Cardiac fibroblast (primary cell): ENCODE results near the gene P2RX1.
A peak's percentile ranks its signal among the peaks of the same experiment; 100 is the strongest.

ENCODE experiments used
- DNase-seq, 2 donors: peaks; one replicate each; pipeline versions ENCODE4 v3.0.0 to v3.0.0-alpha.2; 2010; ENCODE audit warnings: low read depth in 2 of 2
- H3K4me3 ChIP-seq, 2 donors: replicated peaks in 1 of 2; 1 replicate in 1 of 2; 2 replicates in 1 of 2; pipeline ENCODE4 v1.5.1; 2011; ENCODE audit warnings: low read depth in 2 of 2, low read length in 2 of 2, mild to moderate bottlenecking in 2 of 2, moderate library complexity in 1 of 2
- TF ChIP-seq, protein P1 (sequence below): IDR thresholded peaks from one replicate; pipeline ENCODE4 v1.5.1; 2011; ENCODE audit warnings: low read depth, mild to moderate bottlenecking, low read length, inconsistent platforms

Gene P2RX1

DNA sequence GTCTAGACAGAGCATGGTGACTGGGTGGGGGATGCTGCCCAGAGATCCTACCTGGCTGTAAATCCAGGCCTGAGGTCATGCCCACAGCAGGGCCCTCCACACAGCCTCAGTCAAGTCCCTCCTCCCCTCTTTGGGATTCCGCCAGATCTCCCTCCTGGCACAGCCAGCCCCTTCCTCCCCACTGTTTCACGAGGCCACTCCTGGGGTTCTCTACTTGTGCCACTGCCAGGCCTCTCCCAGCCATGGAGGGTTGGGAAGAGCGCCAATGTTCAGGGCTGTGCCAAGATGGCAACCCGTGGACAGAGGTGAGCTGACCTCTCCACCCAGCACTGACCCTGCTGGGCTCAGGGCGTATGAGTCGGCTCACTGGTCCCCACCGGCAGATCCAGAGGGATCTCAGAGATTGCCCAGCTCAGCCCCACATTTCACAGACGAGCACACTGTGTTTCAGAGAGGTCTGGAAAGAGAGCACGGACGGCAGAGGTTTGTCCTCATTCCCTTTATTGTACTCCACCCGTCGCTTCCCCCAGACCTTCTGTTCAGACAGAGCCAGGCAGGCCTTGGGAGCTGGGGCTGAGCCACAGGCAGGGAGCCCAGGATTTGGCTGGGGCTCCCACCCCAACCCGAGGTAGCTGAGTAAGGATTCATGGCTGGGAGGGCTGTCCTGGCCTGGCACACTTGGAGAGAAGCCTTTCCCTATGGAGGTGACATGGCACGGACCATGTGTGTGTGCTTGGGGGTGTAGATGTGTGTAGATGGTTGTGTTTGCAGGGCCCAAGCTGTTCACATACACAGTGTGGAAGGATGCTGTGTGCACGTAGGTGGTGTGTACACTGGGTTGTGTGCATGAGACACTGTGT, 19.9 kb downstream of the P2RX1 start:
- TF ChIP-seq, protein P1, sequence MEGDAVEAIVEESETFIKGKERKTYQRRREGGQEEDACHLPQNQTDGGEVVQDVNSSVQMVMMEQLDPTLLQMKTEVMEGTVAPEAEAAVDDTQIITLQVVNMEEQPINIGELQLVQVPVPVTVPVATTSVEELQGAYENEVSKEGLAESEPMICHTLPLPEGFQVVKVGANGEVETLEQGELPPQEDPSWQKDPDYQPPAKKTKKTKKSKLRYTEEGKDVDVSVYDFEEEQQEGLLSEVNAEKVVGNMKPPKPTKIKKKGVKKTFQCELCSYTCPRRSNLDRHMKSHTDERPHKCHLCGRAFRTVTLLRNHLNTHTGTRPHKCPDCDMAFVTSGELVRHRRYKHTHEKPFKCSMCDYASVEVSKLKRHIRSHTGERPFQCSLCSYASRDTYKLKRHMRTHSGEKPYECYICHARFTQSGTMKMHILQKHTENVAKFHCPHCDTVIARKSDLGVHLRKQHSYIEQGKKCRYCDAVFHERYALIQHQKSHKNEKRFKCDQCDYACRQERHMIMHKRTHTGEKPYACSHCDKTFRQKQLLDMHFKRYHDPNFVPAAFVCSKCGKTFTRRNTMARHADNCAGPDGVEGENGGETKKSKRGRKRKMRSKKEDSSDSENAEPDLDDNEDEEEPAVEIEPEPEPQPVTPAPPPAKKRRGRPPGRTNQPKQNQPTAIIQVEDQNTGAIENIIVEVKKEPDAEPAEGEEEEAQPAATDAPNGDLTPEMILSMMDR, result no peak
- DNase-seq, result no peak
- H3K4me3 ChIP-seq, result no peak overlapping the region

DNA sequence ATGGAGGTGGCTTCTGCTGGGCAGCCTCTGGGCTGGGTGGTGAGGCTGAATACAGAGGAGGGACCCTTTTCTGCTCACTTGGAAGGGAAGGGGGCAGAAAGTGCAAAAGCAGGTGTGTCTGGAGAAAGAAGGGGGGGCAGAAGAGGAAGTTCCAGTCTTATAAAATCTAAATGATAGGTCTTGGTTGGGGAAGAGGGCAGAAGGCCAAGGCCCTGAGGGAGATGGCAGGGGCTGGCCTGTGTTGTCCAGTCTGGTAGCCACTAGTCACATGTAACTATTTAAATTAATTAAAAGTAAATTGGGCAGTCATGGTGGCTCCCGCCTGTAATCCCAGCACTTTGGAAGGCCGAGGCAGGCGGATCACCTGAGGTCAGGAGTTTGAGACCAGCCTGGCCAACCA, 20.9 kb downstream of the P2RX1 start:
- H3K4me3 ChIP-seq, result no peak overlapping the region
- TF ChIP-seq, protein P1, result no peak
- no peak for DNase-seq

DNA sequence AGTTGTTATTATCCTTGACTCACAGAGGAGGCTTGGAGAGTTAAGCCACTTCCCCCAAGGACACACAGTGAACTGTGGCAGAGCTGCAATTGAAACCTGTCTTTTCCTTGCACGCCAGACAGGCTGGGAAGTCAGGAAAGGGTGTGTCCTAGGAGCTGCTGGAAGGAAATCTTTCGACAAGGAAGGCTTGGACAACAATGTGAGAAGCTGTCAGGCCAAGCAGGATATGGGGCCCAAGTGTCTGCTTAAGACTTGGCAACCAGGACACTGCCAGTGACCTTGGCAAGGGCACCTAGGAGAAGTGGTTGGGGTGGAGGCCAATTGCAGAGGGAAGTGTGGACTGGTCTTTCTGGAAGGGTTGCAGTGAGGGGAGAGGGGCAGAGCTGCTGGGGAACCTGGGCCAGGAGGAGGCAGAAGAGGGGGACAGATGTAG, 21.3 kb downstream of the P2RX1 start:
- TF ChIP-seq, protein P1, result no peak
- DNase-seq, result peak; percentile 41 to 81
- H3K4me3 ChIP-seq, result no peak overlapping the region

DNA sequence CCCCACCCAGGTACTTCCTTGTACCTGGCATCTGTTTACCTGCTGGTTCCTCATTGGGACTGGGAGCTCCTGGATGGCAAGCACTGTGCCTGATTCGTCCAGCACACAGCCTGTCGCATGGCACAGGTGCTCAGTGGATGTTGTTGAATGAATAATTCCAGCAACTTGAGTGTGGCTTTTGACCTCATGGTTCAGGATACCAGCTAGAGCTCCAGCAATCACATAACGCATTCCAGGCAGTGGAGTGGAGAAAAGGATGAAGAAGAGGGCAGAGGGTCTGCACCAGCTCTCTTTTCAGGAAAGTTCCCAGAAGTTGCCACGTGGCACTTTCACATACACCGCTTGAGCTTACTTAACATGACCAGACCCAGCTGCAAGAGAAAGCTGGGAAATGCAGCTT, 22.1 kb downstream of the P2RX1 start:
- no peak for DNase-seq
- TF ChIP-seq, protein P1, result no peak
- no peak overlapping the region for H3K4me3 ChIP-seq

DNA sequence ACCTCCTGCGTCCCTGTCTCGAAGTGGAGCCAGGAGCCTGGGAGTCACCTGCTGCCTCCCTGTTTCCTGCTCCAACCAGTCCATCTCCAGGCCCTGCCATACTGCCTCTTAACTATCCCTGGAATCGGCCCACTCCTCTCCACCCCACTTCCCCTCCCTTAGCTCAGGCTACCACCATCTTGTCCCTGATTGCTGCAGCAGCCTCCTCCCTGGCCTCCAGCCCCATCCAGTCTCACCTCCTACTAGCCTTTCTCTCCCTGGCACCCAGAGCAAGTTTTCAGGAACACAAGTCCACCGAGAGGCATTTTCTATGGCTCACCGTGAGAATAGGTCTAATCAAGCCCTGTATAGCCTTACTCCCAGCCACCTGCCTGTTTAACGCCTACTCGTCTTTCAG, 22.5 kb downstream of the P2RX1 start:
- TF ChIP-seq, protein P1, result no peak
- DNase-seq, result no peak
- peak overlapping the region in 1 of 2 donors; percentile 41 for H3K4me3 ChIP-seq

DNA sequence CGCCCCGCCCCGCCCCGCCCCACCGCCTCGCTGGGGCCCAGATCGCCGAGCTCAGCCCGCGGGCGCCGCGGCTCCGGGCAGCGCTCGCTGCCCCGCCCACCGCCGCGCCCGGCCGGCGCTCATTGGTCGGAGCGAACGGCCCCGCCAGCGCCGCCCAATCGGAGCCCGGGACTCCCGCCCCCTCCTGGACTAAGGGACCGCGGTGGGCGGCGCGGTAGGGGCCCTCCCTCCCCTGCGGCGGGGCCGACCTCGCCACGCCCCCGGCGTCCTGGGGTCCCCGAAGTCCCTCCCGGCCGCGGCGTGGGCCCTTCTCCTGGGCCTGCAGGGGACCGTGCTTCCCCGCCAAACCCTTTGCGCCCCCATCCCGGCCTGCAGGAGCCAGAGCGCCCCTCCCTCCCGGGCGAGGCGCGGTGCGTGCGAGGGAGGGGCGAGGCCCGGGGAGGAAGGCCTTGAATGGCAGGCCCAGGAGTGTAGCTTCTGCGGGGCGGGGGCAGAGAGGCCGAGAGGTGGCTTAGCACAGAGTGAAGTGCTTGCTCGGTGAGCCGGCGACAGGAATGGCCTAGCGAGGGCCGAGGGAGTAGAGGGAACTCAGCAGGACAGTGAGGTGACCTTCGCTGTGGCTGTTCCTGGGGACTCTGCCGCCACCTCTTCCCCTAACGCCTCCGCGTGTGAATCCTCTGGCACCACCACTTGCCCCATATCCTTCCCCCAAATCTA, 23.1 kb downstream of the P2RX1 start, which contains the start of gene CAMKK1:
Gene CAMKK1 (minus strand): TSS at position 51 of the 717 bp plus-strand sequence. CDS start 7,366 bp downstream, outside the sequence.
- TF ChIP-seq, protein P1, result no peak
- peak; percentile 74 to 84 for DNase-seq
- peak within 1 kb of the TSS; percentile 61 to 64 for H3K4me3 ChIP-seq
